Stomach (tissue), 4 donors: ENCODE measurements around the gene FGFR2.

ENCODE experiments used
- CTCF ChIP-seq, 7 experiments: fragments of 450-650 bp in 4 of 7; fragments of 200-600 bp in 3 of 7; sonication (generic) in 3 of 7; IDR thresholded peaks; one replicate each; pipeline ENCODE4 v1.5.1; 2016 to 2019; ENCODE audit warnings: antibody characterized with exemption in 7 of 7, control low read depth in 2 of 7, mild to moderate bottlenecking in 1 of 7
- POLR2A ChIP-seq, 4 donors: fragments of 450-650 bp; IDR thresholded peaks; one replicate each; pipeline ENCODE4 v1.6.1; 2016; ENCODE audit warnings: antibody characterized with exemption in 4 of 4, control low read depth in 2 of 4, mild to moderate bottlenecking in 1 of 4, moderate library complexity in 1 of 4

DNA sequence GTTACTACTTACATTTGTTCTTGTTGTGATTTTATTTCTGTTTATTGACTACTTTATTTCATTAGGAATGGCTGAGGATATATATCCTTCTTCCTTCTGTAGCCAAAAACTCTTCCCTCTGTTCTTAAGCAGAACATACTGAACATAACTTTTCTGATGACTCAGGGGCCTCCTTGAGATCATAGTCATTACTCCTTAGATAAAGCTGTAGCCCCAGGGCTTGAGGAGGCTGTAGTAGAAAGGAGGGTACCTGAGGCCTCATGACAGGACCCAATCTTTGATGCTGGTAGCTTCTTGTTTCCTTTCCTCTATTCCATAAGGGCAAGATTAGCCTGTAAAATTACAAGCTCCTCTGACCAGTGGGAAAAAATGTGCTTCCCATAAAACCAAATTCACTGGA, 41.2 kb upstream of the FGFR2 start:
- no peak for TF ChIP-seq CTCF (IDR thresholded peaks at IDR 0.05)
- TF ChIP-seq POLR2A (IDR thresholded peaks at IDR 0.05) = no peak
